PC-3 (cell line): ENCODE results near the gene SAFB2. TPM values are rescaled to one million over a fixed set of nuclear protein-coding genes. Genes with fewer than 3 reads are reported as not detected.

Experiments used
- ATAC-seq: fragments of 200-7000 bp; cut with Tn5 transposase; 2 replicates; pipeline ENCODE4 v1.9.1; 2020; ENCODE audit warnings: mild to moderate bottlenecking, moderate library complexity
- BruUV-seq: library from RNA; stranded (reverse); fragments of 400-500 nt; replicated peaks from 2 replicates; lab custom pipeline; 2021; lab: Mats Ljungman, UMichigan
- CTCF ChIA-PET: fragments of 300-600 bp; sonication (Branson Sonifier 250); formaldehyde crosslinking; loops from one replicate; lab custom pipeline; 2022; ENCODE audit warnings: antibody characterized with exemption; lab: Charles Lee
- POLR2A ChIA-PET: fragments of 300-600 bp; sonication (Branson Sonifier 250); formaldehyde crosslinking; loops from one replicate; lab custom pipeline; 2022; ENCODE audit warnings: antibody characterized with exemption; ENCODE audit not compliant: unreplicated experiment; lab: Charles Lee
- DNase-seq: peaks from one replicate; pipeline ENCODE4 v3.0.0-alpha.2; 2015
- H2AFZ ChIP-seq: fragments of 300-600 bp; sonication (generic); 2 replicates; pipeline ENCODE4 v1.6.0; 2016; ENCODE audit warnings: antibody characterized with exemption, low read length
- H3F3A ChIP-seq: fragments of 300-600 bp; sonication (generic); one replicate; pipeline ENCODE4 v1.6.0; 2017; ENCODE audit warnings: antibody characterized with exemption, low read length, control low read depth, mild to moderate bottlenecking; ENCODE audit not compliant: unreplicated experiment
- H3K27ac ChIP-seq: fragments of 300-600 bp; sonication (generic); 2 replicates; pipeline ENCODE4 v1.5.1; 2016; ENCODE audit warnings: mild to moderate bottlenecking, low read length
- H3K27me3 ChIP-seq: fragments of 300-600 bp; sonication (generic); 2 replicates; pipeline ENCODE4 v1.6.1; 2016; ENCODE audit warnings: low read length, mixed read lengths
- H3K36me3 ChIP-seq: fragments of 300-600 bp; sonication (generic); 2 replicates; pipeline ENCODE4 v1.6.1; 2016; ENCODE audit warnings: low read depth, mixed run types, low read length, mixed read lengths
- H3K4me1 ChIP-seq: fragments of 300-600 bp; sonication (generic); 2 replicates; pipeline ENCODE4 v1.5.1; 2016; ENCODE audit warnings: low read length; ENCODE audit not compliant: insufficient read depth
- H3K4me2 ChIP-seq: fragments of 300-600 bp; sonication (generic); 2 replicates; pipeline ENCODE4 v1.6.0; 2016; ENCODE audit warnings: low read length
- H3K4me3 ChIP-seq: fragments of 300-600 bp; sonication (generic); 2 replicates; pipeline ENCODE4 v1.5.1; 2016; ENCODE audit warnings: mild to moderate bottlenecking, low read length, mixed read lengths
- H3K79me2 ChIP-seq: fragments of 300-600 bp; sonication (generic); 2 replicates; pipeline ENCODE4 v1.6.1; 2017; ENCODE audit warnings: low read length, mixed read lengths
- H3K9ac ChIP-seq: fragments of 300-600 bp; sonication (generic); 2 replicates; pipeline ENCODE4 v1.6.0; 2016; ENCODE audit warnings: mild to moderate bottlenecking, low read length
- H3K9me2 ChIP-seq: fragments of 300-600 bp; sonication (generic); replicated peaks from 2 replicates; pipeline ENCODE4 v1.6.1; 2016; ENCODE audit warnings: mixed run types, low read length, mixed read lengths
- H3K9me3 ChIP-seq: fragments of 300-600 bp; sonication (generic); 2 replicates; pipeline ENCODE4 v1.6.1; 2016; ENCODE audit warnings: low read length, mixed read lengths
- H4K20me1 ChIP-seq: fragments of 300-600 bp; sonication (generic); 2 replicates; pipeline ENCODE4 v1.6.1; 2016; ENCODE audit warnings: low read length, mixed read lengths
- EZH2 ChIP-seq: fragments of 300-600 bp; sonication (generic); IDR thresholded peaks from one replicate; pipeline ENCODE4 v1.6.1; 2017; ENCODE audit warnings: antibody characterized with exemption, mild to moderate bottlenecking, low read length; ENCODE audit not compliant: unreplicated experiment
- EZH2phosphoT487 ChIP-seq: fragments of 300-600 bp; sonication (generic); IDR thresholded peaks from 2 replicates; pipeline ENCODE4 v1.6.1; 2018; ENCODE audit warnings: mild to moderate bottlenecking, antibody characterized with exemption, low read length, borderline replicate concordance
- intact Hi-C: fragments of 100-400 bp; cut with micrococcal nuclease; formaldehyde crosslinking; loops from 2 replicates; pipeline ENCODE4 v1.9.0; 2023
- total RNA-seq: library from RNA; depleted of rRNA; stranded (reverse); fragments of >200 nt; gene quantifications from 2 replicates; pipeline ENCODE4 v1.2.3, GENCODE V29; 2014
- TF ChIP-seq, protein P1 (sequence below): fragments of 300-600 bp; sonication (generic); conservative IDR thresholded peaks from 2 replicates; pipeline ENCODE4 v1.5.1; 2017; ENCODE audit warnings: antibody characterized with exemption, low read depth, mild to moderate bottlenecking, low read length

The SAFB2 gene
- total RNA-seq, 1 experiment from 2014 or later: 77.5 TPM

DNA sequence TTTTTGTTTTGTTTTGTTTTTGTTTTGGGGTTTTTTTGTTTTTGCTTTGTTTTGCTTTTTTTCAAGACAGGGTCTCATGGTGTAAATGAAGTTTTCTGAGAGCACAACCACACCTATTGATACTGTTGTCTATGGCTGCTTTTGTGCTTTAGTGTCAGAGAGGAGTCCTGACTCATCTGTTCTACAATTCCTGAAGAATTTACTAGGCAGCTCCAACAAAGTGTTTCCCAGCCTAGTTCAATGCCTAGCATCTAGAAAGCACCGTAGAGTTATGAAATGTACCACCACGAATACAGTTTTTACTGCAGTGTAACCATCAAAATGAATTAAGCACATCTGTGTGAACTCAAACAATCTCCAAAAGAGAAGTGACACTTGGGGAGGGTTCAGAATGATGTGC lies 21.5 kb upstream of the SAFB2 start:
- H3K27me3 ChIP-seq: no peaks in the 10 kb centered on the region
- ChIA-PET POLR2A (no interaction called here), CTCF (no interaction called here)
- H3K79me2 ChIP-seq: peaks cover 86% of the 10 kb centered on the region
- H3F3A ChIP-seq: no peaks in the 10 kb centered on the region
- H2AFZ ChIP-seq: no peak overlapping the region
- H3K36me3 ChIP-seq: peaks cover 74% of the 10 kb centered on the region
- TF ChIP-seq EZH2: no peak
- TF ChIP-seq EZH2phosphoT487: no peak
- TF ChIP-seq, protein P1, sequence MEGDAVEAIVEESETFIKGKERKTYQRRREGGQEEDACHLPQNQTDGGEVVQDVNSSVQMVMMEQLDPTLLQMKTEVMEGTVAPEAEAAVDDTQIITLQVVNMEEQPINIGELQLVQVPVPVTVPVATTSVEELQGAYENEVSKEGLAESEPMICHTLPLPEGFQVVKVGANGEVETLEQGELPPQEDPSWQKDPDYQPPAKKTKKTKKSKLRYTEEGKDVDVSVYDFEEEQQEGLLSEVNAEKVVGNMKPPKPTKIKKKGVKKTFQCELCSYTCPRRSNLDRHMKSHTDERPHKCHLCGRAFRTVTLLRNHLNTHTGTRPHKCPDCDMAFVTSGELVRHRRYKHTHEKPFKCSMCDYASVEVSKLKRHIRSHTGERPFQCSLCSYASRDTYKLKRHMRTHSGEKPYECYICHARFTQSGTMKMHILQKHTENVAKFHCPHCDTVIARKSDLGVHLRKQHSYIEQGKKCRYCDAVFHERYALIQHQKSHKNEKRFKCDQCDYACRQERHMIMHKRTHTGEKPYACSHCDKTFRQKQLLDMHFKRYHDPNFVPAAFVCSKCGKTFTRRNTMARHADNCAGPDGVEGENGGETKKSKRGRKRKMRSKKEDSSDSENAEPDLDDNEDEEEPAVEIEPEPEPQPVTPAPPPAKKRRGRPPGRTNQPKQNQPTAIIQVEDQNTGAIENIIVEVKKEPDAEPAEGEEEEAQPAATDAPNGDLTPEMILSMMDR: no peak
- BruUV-seq: no TSS peak
- H3K27ac ChIP-seq: no peak overlapping the region
- H3K4me3 ChIP-seq: no peak overlapping the region
- ATAC-seq (no peak), DNase-seq (no peak)
- intact Hi-C loops: no loop called here
- no peaks in the 10 kb centered on the region for H3K9me2 ChIP-seq
- no peak overlapping the region for H3K4me2 ChIP-seq
- H3K9ac ChIP-seq: no peak overlapping the region
- H3K4me1 ChIP-seq: no peaks in the 10 kb centered on the region
- peaks cover 51% of the 10 kb centered on the region for H4K20me1 ChIP-seq
- H3K9me3 ChIP-seq: no peaks in the 10 kb centered on the region

DNA sequence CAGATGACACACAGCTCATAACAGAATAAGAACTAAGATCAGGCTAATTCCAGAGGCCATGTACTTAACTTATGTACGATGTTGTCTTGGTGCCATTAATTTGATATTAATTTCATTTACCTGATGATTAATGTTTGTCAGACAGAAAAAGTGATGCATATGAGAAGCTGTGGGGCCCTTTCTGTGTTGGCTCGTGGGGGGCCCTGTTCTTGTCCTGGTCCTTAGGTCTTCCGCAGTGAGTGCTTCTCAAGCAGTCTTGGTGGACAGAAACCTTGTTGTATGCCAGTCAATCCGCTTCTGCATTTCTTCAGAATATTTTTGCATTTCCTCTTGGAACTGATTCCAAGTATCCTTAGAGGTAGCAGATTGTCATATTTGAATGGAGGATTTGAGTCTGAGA lies 20.5 kb upstream of the SAFB2 start:
- BruUV-seq: no TSS peak
- H3K36me3 ChIP-seq: peaks cover 71% of the 10 kb centered on the region
- H4K20me1 ChIP-seq: peaks cover 55% of the 10 kb centered on the region

DNA sequence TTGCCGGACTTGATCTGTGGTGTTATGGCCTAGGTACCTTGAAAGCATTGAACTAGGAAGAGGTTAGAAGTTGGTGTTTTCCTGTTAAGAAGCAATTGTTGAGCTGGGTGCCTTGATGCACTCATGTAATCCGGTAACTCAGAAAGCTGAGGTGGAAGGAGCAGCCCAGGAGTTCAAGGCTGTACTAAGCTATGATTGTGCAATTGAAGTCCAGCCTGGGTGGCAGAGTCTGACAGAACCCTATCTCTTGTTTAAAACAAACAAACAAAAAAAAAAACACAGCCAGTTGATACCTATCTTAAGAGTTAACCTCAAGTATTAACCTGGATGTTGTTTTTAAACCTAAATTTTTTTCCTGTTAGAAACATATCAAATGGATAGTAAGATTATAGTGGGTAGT lies 19.6 kb upstream of the SAFB2 start:
- ChIA-PET CTCF (no interaction called here), POLR2A (interaction anchor here (0.7 kb wide), 1 partner anchor 18 kb away, joined by 4 read pairs; no protein-coding TSS in a partner anchor)
- no peak overlapping the region for H2AFZ ChIP-seq
- no peaks in the 10 kb centered on the region for H3K9me2 ChIP-seq
- peaks cover 63% of the 10 kb centered on the region for H4K20me1 ChIP-seq
- no peak overlapping the region for H3K9ac ChIP-seq
- TF ChIP-seq, protein P1: no peak
- TF ChIP-seq EZH2phosphoT487 (no peak), EZH2 (no peak)
- no peak for ATAC-seq
- no peaks in the 10 kb centered on the region for H3F3A ChIP-seq
- no peaks in the 10 kb centered on the region for H3K4me1 ChIP-seq
- H3K27me3 ChIP-seq: no peaks in the 10 kb centered on the region
- no peak for DNase-seq
- H3K36me3 ChIP-seq: peaks cover 63% of the 10 kb centered on the region
- H3K4me3 ChIP-seq: no peak overlapping the region
- H3K4me2 ChIP-seq: no peak overlapping the region
- no TSS peak for BruUV-seq
- no peak overlapping the region for H3K27ac ChIP-seq
- intact Hi-C loops: no loop called here
- peaks cover 100% of the 10 kb centered on the region for H3K79me2 ChIP-seq
- H3K9me3 ChIP-seq: no peaks in the 10 kb centered on the region

More for the DNA sequence above, 20.5 kb upstream of the SAFB2 start:
- Histone ChIP-seq H3K9ac (no peak overlapping the region), H3K4me3 (no peak overlapping the region), H3K4me1 (no peaks in the 10 kb centered on the region), H2AFZ (no peak overlapping the region), H3K9me2 (no peaks in the 10 kb centered on the region), H3K27ac (no peak overlapping the region), H3K79me2 (peaks cover 96% of the 10 kb centered on the region), H3K9me3 (no peaks in the 10 kb centered on the region), H3F3A (no peaks in the 10 kb centered on the region), H3K4me2 (no peak overlapping the region), H3K27me3 (no peaks in the 10 kb centered on the region)
- POLR2A ChIA-PET: no interaction called here
- DNase-seq: no peak
- intact Hi-C loops: no loop called here
- ATAC-seq: no peak
- TF ChIP-seq EZH2phosphoT487: no peak
- TF ChIP-seq EZH2: no peak
- TF ChIP-seq, protein P1: no peak
- CTCF ChIA-PET: no interaction called here
